NK-92 (cell line): ENCODE data around the gene MEIS3.
"Not testable (repeated sequence)": the region's sequence is repeated elsewhere in the genome, so short reads cannot be mapped to it uniquely, and the experiment has no call there.

Experiments
- DNase-seq: peaks from one replicate; lab custom pipeline; 2025; ENCODE audit not compliant: unreplicated experiment; lab: John Stamatoyannopoulos, UW

MEIS3 gene

DNA sequence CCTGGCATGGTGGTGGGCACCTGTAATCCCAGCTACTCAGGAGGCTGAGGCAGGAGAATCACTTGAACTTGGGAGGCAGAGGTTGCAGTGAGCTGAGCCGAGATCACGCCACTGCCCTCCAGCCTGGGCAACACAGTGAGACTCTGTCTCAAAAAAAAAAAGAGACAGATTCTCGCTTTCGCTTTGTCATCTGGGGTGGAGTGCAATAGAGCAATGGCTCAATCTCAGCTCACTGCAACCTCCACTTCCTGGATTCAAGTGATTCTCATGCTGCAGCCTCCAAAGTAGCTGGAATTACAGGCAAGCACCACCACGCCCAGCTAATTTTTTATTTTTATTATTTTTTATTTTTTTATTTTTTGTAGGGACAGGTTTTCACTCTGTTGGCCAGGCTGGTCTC is 30.6 kb downstream of the MEIS3 start:
- not testable (repeated sequence) for DNase-seq

DNA sequence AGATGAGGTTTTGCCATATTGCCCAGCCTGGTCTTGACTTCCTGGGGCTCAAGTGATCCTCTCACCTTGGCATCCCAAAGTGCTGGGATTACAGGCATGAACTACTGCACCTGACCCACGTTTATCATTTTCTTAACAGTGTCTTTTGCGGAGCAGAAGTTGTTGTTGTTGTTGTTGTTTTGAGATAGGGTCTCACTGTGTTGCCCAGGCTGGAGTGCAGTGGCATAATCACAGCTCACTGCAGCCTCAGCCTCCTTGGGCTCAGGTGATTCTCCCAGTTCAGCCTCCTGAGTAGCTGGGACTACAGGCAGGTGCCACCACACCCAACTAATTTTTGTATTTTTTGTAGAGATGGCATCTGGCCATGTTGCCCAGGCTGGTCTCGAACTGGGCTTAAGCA is 31.7 kb downstream of the MEIS3 start:
- DNase-seq, result not testable (repeated sequence)

DNA sequence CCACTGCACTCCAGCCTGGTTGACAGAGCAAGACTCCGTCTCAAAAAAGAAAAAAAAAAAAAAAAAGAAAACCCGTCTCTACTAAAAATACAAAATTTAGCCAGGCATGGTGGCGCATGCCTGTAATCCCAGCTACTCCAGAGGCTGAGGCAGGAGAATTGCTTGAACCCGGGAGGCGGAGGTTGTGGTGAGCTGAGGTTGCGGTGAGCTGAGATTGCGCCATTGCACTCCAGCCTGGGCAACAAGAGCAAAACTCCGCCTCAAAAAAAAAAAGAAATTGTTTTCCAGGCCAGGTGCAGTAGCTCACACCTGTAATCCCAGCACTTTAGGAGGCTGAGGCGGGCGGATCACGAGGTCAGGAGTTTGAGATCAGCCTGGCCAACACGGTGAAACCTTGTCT is 32.7 kb downstream of the MEIS3 start:
- not testable (repeated sequence) for DNase-seq

DNA sequence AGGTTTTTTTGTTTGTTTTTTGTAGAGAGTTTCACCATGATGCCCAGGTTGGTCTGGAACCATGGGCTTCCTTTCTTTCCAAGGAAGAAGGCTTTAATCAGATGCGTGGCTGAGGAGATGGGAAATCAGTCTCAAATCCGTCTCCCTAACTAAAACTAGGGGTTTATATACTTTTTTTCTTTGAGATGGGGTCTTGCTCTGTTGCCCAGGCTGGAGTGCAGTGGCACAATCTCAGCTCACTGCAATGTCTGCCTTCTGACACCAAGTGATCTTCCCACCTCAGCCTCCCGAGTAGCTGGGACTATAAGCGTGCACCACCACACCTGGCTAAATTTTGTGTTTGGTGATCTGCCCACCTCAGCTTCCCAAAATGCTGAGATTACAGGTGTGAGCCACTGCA is 34.8 kb downstream of the MEIS3 start:
- DNase-seq, result not testable (repeated sequence)

DNA sequence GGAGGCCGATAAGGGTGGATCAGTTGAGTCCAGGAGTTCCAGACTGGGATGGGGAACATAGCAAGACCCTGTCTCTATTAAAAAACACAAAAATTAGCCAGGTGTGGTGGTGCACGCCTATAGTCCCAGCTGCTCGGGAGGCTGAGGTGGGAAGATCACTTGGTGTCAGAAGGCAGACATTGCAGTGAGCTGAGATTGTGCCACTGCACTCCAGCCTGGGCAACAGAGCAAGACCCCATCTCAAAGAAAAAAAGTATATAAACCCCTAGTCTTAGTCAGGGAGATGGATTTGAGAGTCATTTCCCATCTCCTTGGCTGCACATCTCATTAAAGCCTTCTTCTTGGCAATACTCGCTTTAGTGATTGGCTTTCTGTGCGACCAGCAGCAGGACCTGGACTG is 35.4 kb downstream of the MEIS3 start:
- DNase-seq, result not testable (repeated sequence)

DNA sequence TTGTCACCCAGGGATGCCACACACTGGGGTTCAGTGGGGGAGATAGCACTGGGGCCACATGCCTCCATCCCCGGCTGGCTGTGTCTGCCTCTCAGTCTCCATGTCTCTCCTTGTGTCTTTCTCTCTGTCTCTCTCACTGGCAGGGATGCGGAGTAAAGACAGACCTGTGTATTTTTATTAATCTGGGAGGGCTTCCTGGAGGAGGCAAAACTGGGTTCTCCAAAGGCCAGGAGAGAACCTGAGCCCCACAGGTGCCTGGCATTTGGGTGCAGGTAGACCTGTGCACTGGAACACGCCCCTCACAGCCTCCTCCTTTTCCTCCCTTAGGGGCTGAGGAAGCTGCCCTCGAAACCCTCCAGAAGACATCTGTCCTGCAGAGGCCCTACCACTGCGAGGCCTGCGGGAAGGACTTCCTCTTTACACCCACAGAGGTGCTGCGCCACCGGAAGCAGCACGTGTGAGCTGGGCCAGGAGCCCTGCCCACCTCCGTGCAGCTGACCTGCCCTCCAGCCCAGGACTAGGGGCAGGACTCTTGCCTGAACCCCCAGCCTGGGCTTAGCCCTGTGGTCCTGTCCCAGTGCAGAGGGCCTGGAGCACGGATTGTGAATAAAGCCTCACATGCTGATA is 37.6 kb downstream of the MEIS3 start:
- DNase-seq, result no peak

DNA sequence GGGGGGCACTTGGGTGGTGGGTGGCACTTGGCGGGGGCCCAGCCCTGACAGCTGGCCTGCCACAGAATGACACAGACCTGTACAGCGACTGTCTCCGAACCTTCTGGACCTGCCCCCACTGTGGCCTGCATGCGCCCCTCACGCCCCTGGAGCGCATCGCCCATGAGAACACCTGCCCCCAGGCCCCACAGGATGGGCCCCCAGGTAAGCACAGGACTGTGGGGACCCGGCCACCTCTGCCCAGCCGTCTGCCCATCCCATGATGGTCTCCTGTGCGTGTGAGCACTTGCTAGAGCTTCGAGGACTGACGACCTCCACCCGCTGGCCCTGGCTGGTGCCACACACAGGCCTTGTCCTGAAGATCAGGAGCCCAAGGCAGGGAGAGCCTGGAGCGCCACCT is 38.2 kb downstream of the MEIS3 start:
- DNase-seq, result no peak

DNA sequence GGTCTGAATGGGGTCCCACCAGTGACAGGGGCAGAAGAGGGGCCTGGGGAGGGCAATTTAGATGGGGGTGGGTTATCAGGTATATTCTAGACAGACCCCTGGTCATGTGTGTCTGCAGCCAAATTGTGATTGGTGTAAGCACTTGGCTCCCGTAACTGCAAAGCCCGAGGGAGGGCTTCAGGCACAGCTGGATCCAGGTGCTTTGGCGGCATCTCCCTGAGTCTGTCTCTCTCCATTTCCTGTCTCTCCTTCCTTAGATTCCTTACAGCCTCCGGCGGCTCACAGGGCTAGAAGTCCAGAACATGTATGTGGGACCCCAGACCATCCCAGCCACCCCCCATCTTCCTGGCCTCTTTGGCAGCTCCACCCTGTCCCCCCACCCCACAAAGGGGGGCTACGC is 38.8 kb downstream of the MEIS3 start:
- DNase-seq, result no peak

DNA sequence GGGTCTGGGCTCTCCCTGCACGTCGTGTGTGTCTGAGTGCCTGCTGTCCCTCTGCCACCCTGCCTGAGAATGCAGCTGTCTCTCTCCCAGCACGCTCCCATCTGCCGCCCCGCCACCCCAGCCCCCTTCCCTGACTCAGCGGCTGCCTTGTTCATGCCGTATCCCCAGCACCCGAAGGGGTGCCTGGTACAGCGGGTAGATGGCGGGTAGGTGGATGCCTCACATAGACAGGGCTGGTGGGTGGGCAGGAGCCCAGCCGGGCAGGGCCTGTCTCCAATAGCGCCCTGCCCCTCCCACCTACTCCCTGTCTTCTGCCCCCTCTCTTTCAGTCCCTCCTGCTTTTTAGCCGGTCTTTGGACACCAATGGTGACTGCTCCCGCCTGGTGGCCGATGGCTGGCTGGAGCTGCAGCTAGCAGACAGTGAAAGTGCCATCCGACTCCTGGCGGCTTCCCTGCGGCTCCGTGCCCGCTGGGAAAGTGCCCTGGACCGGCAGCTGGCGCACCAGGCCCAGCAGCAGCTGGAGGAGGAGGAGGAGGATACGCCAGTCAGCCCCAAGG is 39.9 kb downstream of the MEIS3 start:
- no peak for DNase-seq

DNA sequence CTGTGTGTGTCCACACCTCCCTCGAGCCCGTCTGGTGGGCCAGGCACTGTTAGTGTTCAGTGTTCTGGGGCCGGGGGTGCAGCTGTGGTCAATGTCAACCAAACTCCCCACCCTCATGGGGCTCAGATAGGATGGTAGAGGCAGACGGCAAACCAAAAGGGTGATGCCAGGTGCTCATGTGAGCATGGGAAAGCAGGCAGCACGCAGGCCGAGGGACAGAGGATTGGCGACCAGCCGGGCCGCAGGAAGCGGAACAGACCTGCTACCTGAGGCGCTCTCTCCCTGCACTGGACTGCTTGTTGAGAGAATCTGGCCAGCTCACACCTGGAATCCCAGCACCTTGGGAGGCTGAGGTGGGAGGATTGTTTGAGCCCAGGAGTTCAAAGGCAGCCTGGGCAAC is 41.1 kb downstream of the MEIS3 start:
- DNase-seq, result no peak

DNA sequence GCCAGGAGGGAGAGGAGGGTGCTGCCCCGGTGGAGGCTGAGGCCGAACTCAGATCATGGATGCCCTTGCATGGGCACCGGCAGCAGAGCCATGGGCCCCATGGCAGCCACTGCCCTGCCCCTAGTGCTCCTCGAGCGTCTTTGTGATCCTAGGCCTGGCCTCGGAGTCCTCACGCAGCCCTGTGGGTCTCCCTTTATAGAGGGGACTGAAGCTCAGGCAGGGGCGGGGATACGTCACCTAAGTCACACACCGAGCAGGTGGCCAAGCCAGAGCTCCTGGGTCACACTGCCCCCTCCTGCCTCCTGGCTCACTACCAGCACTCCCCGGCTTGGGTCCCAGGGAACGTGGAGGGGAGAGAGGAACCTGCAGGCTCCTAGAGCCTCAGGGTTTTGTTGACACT is 41.5 kb downstream of the MEIS3 start:
- no peak for DNase-seq

DNA sequence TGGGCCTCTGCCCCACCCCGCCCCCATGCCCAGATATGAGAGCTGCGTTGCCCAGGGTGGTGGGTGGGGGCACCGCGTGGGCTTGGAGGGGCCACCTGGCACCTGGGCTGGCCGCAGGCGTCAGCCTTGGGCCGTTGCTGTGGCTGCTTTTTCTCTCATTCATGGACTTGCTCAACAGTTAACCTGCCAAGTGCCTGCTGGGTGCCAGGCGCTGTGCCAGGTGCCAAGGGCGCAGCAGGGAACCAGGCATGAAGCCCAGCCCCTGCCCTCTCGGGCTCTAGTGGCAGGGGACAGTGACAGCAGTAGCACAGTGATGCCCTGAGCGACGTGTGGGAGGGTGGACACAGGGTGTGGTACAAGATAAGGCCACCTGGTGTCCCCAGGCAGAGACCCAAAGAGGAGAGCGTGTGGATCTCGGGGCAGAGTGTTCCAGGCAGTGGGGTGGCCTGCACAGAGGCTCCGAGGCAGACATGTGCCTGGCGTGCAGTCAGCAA is 42.1 kb downstream of the MEIS3 start:
- no peak for DNase-seq

DNA sequence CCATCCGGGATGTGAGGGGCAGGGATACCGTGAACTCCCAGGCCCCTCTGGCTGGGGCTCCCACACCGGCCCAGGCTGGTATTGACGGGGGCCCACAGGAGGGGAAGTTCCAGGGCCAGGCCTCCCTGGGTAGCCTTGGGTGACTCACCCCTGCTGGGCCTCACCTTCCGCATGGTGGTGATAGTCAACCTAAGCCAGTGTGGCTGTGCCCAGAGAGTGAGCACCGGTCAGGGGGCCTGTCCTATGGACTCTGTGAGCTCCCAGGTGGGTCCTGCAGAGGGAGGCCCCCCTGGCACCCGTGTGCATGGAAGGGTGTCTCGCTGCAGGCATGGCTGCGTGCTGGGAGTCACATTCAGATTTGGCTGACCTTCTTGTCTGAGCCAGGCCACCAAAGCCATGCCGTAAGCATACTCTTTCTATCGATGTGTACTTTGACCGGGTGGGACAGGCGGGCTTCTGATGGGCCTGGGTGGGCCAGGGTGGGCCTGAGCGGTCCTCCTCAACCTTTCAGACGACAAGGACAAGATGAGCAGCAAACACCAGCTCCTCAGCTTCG is 42.7 kb downstream of the MEIS3 start:
- DNase-seq, result no peak

DNA sequence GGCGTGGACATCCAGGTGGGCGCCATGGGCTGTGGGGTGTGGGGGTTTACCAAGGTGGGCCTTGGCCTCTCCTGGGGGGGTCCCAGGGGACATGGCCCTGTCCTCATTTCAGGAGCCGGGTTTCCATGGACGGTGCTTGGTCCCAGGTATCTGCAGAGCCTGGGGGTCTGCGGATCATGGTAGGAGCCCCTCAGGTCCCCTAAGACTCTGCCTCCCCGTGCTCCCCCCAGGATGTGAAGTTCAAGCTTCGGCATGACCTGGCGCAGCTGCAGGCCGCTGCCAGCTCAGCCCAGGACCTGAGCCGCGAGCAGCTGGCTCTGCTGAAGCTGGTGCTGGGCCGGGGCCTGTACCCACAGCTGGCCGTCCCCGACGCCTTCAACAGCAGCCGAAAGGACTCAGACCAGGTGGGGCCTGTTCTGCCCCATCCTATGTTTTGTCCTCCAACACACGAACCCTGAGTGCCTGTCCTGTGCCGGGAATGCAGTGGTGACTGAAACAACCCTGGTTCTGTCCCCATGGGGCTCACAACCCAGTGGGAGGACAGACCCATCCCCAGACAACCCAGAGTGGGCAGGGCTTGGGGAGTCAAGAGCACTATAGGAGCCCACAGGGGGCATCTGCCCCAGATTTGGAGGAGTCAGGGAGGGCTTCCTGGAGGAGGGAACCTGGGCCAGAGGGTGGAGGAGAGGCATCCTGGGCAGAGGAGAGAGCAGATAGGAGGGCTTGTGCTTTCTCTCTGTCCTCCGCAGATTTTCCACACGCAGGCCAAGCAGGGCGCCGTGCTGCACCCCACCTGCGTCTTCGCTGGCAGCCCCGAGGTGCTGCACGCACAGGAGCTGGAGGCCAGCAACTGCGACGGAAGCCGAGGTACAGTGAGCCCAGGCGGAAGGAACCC is 43.4 kb downstream of the MEIS3 start:
- DNase-seq, result no peak

DNA sequence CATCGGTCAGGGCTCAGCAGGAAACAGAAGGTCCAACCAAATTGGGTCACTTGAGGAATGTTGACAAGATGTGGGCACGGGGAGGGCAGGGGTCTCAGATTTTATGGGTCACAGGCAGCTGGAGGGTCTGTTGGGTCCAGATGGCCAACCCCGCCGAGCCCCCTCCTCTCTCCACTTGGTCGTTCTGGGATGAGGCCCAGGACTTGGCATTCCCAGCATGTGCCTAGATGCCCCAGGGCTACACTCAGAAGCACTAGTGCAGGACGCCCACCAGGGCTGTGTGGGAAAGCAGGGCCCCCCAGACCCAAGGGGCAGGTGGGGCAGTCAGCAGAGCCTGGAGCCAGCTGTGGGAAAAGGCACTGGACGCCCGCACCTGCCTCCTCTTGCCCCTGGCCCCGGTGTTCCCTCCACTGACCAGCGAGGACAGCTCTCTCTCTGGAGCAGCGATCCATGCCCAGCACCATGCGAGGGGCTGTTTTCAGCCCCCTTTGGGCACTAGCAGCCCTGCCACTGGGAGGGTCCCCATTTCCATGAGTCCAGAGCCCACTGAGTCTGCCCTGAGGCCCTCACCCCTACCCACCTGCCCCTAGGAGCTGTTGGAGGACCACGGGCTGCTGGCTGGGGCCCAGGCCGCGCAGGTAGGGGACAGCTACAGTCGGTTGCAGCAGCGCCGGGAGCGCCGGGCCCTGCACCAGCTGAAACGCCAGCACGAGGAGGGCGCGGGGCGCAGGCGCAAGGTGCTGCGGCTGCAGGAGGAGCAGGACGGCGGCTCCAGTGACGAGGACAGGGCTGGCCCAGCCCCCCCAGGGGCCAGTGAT is 44.2 kb downstream of the MEIS3 start:
- DNase-seq, result no peak

DNA sequence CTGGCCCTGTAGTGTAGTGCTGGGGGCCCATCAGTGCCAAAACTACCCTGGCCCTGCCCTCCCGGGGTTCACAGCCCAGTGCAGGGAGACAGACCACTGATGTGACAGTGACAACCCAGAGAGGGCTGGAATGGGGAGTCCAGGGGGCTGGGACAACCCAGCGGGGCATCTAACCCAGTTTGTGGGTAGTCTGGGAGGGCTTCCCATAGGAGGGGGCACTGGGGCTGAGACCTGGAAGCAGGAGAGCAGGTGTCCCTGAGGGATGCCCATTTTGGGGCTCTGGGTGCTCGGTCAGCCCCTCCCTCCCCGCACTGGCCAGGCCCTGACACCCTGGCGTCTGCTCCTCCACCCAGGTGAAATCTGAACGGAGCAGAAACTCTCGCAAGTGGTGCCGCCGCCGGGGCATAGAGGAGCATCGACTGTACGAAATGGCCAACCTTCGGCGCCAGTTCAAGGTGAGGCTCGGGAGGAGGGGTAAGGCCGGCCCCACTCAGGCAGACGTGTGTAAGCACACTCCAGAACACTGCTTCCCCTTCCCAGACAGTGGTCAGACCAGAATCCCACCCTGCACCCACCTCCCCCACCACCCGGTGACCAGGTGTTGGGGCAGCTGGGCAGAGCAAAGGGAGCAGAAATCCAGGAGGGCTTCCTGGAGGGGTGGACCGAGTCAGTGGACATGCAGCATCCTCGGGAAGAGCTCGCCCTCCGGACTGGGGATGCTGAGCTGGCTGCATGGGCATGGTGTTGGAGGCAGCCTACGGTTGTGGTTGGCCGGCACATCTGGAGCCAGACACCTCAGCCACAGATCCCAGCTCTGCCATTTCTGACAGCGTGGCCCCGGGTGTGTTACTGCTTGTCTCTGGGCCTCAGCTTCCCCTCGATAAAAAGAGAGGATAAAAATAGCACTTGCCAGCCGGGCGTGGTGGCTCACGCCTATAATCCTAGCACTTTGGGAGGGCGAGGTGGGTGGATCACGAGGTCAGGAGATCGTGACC is 45.8 kb downstream of the MEIS3 start:
- DNase-seq, result no peak

DNA sequence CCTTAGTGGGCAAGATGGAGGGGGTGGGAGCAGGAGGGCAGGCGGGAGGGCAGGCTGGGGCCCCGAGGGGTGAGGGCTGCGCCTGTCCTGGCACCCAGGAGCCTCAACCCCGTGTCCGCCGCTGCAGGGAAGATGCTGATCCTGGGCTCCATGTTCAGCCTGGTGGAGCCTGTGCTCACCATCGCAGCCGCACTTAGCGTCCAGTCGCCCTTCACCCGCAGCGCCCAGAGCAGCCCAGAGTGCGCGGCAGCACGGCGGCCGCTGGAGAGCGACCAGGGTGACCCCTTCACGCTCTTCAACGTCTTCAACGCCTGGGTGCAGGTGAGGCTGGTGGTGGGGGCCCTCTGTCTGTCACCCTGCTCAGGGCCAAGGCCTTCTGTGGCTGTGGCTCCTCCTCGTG is 46.7 kb downstream of the MEIS3 start:
- no peak for DNase-seq

DNA sequence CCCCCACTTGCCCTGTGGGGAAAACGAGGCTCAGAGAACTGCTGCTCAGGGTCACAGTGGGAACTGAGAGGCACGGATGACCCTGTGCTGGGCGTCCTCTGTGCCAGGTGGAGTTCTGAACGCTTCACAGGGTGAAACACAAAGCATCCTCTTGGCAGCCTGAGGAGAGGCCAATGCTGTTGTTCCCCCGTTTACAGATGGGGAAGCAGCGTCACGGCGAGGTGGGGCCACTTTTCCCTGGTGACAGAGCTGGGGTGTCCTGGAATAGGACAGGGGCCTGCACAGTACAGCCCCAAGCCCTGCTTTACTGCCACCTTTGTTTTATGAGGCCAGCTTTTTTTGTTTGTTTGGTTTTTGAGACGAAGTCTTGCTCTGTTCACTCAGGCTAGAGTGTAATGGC is 48.1 kb downstream of the MEIS3 start:
- no peak for DNase-seq

DNA sequence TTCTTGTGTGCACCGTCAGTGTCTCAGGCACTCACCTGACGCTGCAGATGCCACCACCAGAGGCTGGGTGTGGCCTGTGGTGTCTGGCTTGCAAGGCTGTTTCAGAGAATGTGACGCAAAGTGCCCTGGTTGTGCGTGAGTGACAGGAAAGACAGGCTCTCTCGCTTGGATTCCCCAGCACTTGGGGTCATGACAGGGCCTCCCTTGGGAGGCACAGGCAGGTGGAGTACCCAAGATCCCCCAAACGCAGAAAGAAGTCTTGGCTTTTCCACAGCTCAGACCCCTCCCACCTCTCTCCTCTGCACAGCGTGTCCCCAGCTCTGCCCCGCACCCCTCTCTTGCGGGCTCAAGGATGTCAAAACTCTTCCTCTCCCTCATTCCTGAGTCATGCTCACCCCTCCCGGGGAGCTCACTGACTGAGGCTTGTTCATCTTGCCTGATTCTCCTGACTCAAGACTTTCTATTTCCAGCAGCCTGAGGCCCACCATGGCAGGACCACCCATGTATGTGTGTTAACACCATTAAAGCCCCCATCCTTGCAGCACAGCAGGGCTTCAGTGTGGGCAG is 49.2 kb downstream of the MEIS3 start:
- no peak for DNase-seq
